Esophagus squamous epithelium (tissue), 4 donors: ENCODE data around the gene CCBE1.

Experiments used
- POLR2A ChIP-seq, 4 donors: fragments of 450-650 bp; IDR thresholded peaks; one replicate each; pipeline ENCODE4 v1.6.1; 2017; ENCODE audit warnings: antibody characterized with exemption in 4 of 4, mild to moderate bottlenecking in 4 of 4, moderate library complexity in 3 of 4
- TF ChIP-seq, protein P1 (sequence below), 6 experiments: fragments of 450-650 bp in 4 of 6; fragments of 200-600 bp in 2 of 6; sonication (generic) in 2 of 6; IDR thresholded peaks; one replicate each; pipeline ENCODE4 v1.5.1; 2016 to 2019; ENCODE audit warnings: antibody characterized with exemption in 6 of 6, mild to moderate bottlenecking in 4 of 6, moderate library complexity in 4 of 6

DNA sequence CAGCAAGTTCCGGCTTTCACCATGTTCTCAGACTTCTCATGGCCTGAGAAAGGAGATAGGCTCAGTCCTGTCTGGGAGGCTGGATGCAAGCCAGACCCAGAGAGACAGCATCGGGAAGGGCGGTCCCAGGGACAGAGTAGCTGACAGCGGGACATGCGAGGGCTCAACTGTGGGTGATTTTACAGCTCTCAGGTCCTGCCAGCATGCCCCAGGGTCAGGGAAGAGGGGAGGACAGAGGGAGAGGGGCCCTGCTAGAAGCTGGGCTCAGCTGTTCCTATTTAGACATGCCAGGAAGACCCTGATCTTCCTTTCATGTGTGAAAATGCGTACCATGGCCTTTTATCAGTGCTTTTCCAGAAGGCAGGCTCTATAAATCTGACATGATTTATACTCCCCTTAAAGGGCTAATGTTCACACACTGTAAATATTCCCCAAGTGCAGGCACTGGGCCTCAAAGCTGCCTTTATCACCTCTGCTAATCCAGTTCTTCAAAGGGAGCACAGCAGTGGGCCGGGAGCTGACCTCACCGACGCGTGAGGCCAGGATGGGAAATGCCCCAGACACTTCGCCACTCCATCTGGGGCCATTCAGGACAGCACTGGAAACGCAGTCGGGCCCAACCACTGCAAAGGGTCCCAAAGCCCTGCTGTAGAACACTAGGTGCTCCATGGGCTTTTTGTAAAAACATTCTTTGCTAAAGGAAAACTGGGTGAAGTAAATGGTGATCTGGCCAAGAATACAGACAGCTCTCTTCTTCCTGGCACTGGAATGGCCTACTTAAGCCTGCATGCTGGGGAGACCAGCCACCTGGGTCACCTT, 242.1 kb downstream of the CCBE1 start:
- TF ChIP-seq, protein P1, sequence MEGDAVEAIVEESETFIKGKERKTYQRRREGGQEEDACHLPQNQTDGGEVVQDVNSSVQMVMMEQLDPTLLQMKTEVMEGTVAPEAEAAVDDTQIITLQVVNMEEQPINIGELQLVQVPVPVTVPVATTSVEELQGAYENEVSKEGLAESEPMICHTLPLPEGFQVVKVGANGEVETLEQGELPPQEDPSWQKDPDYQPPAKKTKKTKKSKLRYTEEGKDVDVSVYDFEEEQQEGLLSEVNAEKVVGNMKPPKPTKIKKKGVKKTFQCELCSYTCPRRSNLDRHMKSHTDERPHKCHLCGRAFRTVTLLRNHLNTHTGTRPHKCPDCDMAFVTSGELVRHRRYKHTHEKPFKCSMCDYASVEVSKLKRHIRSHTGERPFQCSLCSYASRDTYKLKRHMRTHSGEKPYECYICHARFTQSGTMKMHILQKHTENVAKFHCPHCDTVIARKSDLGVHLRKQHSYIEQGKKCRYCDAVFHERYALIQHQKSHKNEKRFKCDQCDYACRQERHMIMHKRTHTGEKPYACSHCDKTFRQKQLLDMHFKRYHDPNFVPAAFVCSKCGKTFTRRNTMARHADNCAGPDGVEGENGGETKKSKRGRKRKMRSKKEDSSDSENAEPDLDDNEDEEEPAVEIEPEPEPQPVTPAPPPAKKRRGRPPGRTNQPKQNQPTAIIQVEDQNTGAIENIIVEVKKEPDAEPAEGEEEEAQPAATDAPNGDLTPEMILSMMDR (IDR thresholded peaks at IDR 0.05): no peak
- no peak for TF ChIP-seq POLR2A (IDR thresholded peaks at IDR 0.05)
